Measurements from ENCODE around the gene POTEB2. TPM values are rescaled to one million over a fixed set of nuclear protein-coding genes. Genes with fewer than 3 reads are reported as not detected.
"Not testable (repeated sequence)": the region's sequence is repeated elsewhere in the genome, so short reads cannot be mapped to it uniquely, and the experiment has no call there.

POTEB2 gene
- total RNA-seq, result not detected

- H3K27me3 Mint-ChIP-seq (ENCODE audit: low read depth); H3K27ac Mint-ChIP-seq; POLR2A ChIA-PET; H3K4me1 Mint-ChIP-seq (ENCODE audit: low read depth); H3K4me3 Mint-ChIP-seq; H3K9me3 Mint-ChIP-seq (ENCODE audit: insufficient read depth); DNase-seq; ATAC-seq; CTCF ChIA-PET; H3K36me3 Mint-ChIP-seq (ENCODE audit: low read depth): not testable (repeated sequence)
Observed at GRCh38 chr15:20866214-20866613, at the start of gene POTEB2. Gene POTEB2, minus strand, starts transcription at chr15:20866314. Its CDS starts 33 bp downstream, at chr15:20866281.

DNA sequence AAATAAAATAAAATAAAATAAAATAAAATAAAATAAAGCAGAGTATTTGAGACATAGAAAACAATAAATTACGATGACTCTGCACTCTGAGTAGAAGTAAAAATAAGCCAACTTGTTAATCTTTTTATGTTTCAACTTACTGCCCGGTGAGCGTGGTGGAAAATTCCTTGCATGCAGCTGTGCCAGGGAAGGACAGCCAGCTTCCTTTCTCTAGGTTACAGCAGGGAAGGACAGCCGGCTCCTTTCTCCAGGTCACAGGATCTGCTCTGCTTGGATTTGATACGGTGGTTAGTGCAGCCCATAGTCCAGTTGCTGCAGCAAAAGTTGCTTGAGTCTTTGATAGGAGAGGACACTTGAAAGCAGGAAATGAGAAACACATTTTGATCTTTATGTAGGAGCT is 13.8 kb upstream of the POTEB2 start:
- H3K27ac Mint-ChIP-seq; H3K4me1 Mint-ChIP-seq (ENCODE audit: low read depth); H3K4me3 Mint-ChIP-seq; CTCF ChIA-PET; H3K9me3 Mint-ChIP-seq (ENCODE audit: insufficient read depth); POLR2A ChIA-PET; DNase-seq; H3K27me3 Mint-ChIP-seq (ENCODE audit: low read depth); H3K36me3 Mint-ChIP-seq (ENCODE audit: low read depth); ATAC-seq: not testable (repeated sequence)

DNA sequence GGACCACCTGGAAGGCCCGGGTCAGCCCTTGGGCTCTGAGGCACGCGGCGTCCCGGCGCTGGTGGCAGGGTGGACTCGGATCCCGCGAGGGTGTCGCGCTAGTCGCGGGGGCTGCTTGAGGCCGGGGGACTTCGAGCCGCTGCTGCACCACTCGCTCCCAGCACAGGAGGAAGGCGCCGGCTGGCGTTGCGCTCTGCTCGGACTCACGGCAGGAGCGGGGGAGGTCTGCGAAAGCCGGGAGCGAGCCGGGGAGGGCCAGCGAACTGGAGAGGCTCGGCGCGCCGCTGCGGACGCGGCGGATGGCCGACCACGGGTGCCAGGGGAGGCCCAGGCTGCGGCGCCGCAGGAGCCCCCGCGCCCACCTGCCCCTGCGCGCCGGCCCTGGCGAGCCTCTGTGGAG is 12.3 kb upstream of the POTEB2 start:
- H3K27me3 Mint-ChIP-seq (ENCODE audit: low read depth); H3K36me3 Mint-ChIP-seq (ENCODE audit: low read depth); H3K9me3 Mint-ChIP-seq (ENCODE audit: insufficient read depth); H3K4me1 Mint-ChIP-seq (ENCODE audit: low read depth); DNase-seq; ATAC-seq; H3K27ac Mint-ChIP-seq; POLR2A ChIA-PET; H3K4me3 Mint-ChIP-seq; CTCF ChIA-PET: not testable (repeated sequence)

DNA sequence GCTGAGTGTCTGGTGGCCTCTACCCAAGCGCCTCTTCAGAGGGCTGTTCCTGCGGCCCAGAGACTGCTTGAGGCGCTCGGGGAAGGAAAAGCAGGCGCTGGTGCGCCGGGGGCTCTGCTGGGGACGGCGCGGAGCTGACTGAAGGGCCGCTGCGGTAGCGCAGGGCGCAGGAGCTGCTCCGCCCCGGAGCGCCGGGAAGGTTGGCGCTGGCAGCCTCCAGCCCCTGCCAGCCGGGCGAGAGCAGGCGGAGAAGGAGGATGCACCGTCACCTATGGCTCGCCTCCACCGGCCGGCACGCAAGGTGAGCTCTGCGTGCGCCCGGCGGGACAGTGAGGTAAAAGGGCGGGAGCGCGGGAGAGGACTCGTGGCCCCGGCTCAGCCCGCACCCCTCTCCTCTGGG is 11.7 kb upstream of the POTEB2 start:
- H3K9me3 Mint-ChIP-seq (ENCODE audit: insufficient read depth); DNase-seq; H3K36me3 Mint-ChIP-seq (ENCODE audit: low read depth); ATAC-seq; H3K4me1 Mint-ChIP-seq (ENCODE audit: low read depth); H3K27me3 Mint-ChIP-seq (ENCODE audit: low read depth); H3K4me3 Mint-ChIP-seq; POLR2A ChIA-PET; H3K27ac Mint-ChIP-seq; CTCF ChIA-PET: not testable (repeated sequence)

Small RNA genes within 50 kb of the gene (microRNA-seq; reads per million reads assigned to microRNA genes)
- not detected for gene MIR3118-2

All from activated CD8-positive, alpha-beta T cell treated with anti-CD3 and anti-CD28 coated beads, Interleukin-2, amount 10 ng/mL, durations not matched to agents 7 days and 5 days (primary cell).